K562 (cell line): Measurements from ENCODE around the gene PTPRC. TPM values are rescaled to one million over a fixed set of nuclear protein-coding genes. Genes with fewer than 3 reads are reported as not detected.

Source experiments
- ATAC-seq: fragments of 200-7000 bp; cut with Tn5 transposase; 3 replicates; pipeline ENCODE4 v1.9.1; 2020; ENCODE audit warnings: moderate library complexity
- BruUV-seq: library from RNA; stranded (reverse); fragments of 400-500 nt; replicated peaks from 2 replicates; lab custom pipeline; 2021; lab: Mats Ljungman, UMichigan
- CTCF ChIA-PET: fragments of 300-600 bp; formaldehyde crosslinking; extraction: SDS; loops from one replicate; lab custom pipeline; 2021; ENCODE audit warnings: low intra/inter-chr PET ratio; lab: Yijun Ruan, JAX
- POLR2A ChIA-PET: fragments of 300-600, 350-650 bp; sonication (Branson Sonifier 250); formaldehyde crosslinking; extraction: SDS; loops from one replicate; lab custom pipeline; 2021; ENCODE audit warnings: antibody characterized with exemption, inconsistent platforms; lab: Yijun Ruan, JAX
- DNase-seq, 4 experiments: peaks; one replicate each; pipeline versions ENCODE4 v3.0.0 to v3.0.0-alpha.2; 2011 to 2018; ENCODE audit warnings: low spot score in 3 of 4, mixed read lengths in 3 of 4; ENCODE audit errors: extremely low read depth in 1 of 4
- FAIRE-seq: peaks from 2 replicates; lab custom pipeline; 2011; peaks lifted over from hg19 to GRCh38; lab: Jason Lieb, UNC
- H2AFZ ChIP-seq: 2 replicates; pipeline ENCODE4 v1.6.0; 2011; ENCODE audit warnings: low read depth, low read length, control low read depth, inconsistent platforms
- H3K27ac ChIP-seq: fragments of 200-600 bp; 3 replicates; pipeline ENCODE4 v1.8.0; 2011; ENCODE audit warnings: low read depth, mild to moderate bottlenecking, control low read depth, inconsistent platforms, low read length, moderate library complexity, mixed read lengths; ENCODE audit errors: extremely low read depth
- H3K27me3 ChIP-seq, 2 experiments: fragments of 300-600 bp in 1 of 2; 2 replicates in 1 of 2; 3 replicates in 1 of 2; pipeline versions ENCODE4 v1.6.0 to v1.8.0; 2011; ENCODE audit warnings: inconsistent platforms in 2 of 2, low read length in 2 of 2, mild to moderate bottlenecking in 1 of 2, mixed read lengths in 1 of 2, moderate library complexity in 1 of 2; ENCODE audit not compliant: control insufficient read depth in 2 of 2, insufficient read depth in 2 of 2
- H3K36me3 ChIP-seq: fragments of 300-600 bp; 3 replicates; pipeline ENCODE4 v1.8.0; 2011; ENCODE audit warnings: mild to moderate bottlenecking, low read length, inconsistent platforms; ENCODE audit not compliant: control insufficient read depth, insufficient read depth
- H3K4me1 ChIP-seq, 2 experiments: fragments of 200-600 bp in 1 of 2; replicated peaks in 1 of 2; 2 replicates in 1 of 2; 3 replicates in 1 of 2; pipeline versions ENCODE4 v1.5.1 to v1.8.0; 2011; ENCODE audit warnings: inconsistent platforms in 2 of 2, low read length in 2 of 2, mild to moderate bottlenecking in 1 of 2, mixed read lengths in 1 of 2, moderate library complexity in 1 of 2; ENCODE audit not compliant: control insufficient read depth in 2 of 2, insufficient read depth in 2 of 2
- H3K4me2 ChIP-seq: 2 replicates; pipeline ENCODE4 v1.6.1; 2011; ENCODE audit warnings: low read length, control low read depth, inconsistent platforms, mixed read lengths; ENCODE audit not compliant: insufficient read depth
- H3K4me3 ChIP-seq: fragments of 200-600 bp; sonication (generic), shearing (Covaris generic); 2 replicates; pipeline ENCODE4 v1.5.1; 2016; ENCODE audit warnings: control low read depth, inconsistent platforms
- H3K79me2 ChIP-seq: fragments of 200-600 bp; 3 replicates; pipeline ENCODE4 v1.8.0; 2011; ENCODE audit warnings: low read length, inconsistent platforms; ENCODE audit not compliant: control insufficient read depth, insufficient read depth
- H3K9ac ChIP-seq, 2 experiments: 2 replicates each; pipeline versions ENCODE4 v1.6.0 to v1.6.1; 2011; ENCODE audit warnings: low read depth in 2 of 2, low read length in 2 of 2, control low read depth in 1 of 2, inconsistent platforms in 1 of 2, mild to moderate bottlenecking in 1 of 2, mixed read lengths in 1 of 2; ENCODE audit not compliant: insufficient read depth in 1 of 2
- H3K9me1 ChIP-seq: one replicate; pipeline ENCODE4 v1.6.0; 2011; ENCODE audit warnings: inconsistent platforms, mild to moderate bottlenecking, low read length, moderate library complexity; ENCODE audit not compliant: control insufficient read depth, insufficient read depth
- H3K9me3 ChIP-seq: replicated peaks from 2 replicates; pipeline ENCODE4 v1.5.1; 2011; ENCODE audit warnings: low read depth, low read length, inconsistent platforms; ENCODE audit not compliant: control insufficient read depth, insufficient read depth
- H4K20me1 ChIP-seq: replicated peaks from 2 replicates; pipeline ENCODE4 v1.6.1; 2011; ENCODE audit warnings: low read length, inconsistent platforms, mixed read lengths; ENCODE audit not compliant: control insufficient read depth, insufficient read depth
- CREB1 ChIP-seq, 2 experiments: sonication (generic) in 1 of 2; formaldehyde crosslinking in 1 of 2; IDR thresholded peaks; 2 replicates each; pipeline versions ENCODE4 v1.6.1 to v1.8.0; 2012 to 2022; ENCODE audit warnings: inconsistent platforms in 1 of 2, mild to moderate bottlenecking in 1 of 2, missing genetic modification reagents in 1 of 2, moderate library complexity in 1 of 2
- CREM ChIP-seq: IDR thresholded peaks from 2 replicates; pipeline ENCODE4 v1.6.1; 2014; ENCODE audit warnings: antibody characterized with exemption, low read depth
- ELF2 ChIP-seq: fragments of 250-450 bp; sonication (Bioruptor Pico); IDR thresholded peaks from 2 replicates; pipeline ENCODE4 v1.5.0; 2021; ENCODE audit warnings: mild to moderate bottlenecking
- HNRNPK ChIP-seq: fragments of 200-400 bp; formaldehyde crosslinking; IDR thresholded peaks from one replicate; pipeline ENCODE4 v1.6.1; 2018; ENCODE audit warnings: mild to moderate bottlenecking, low read depth, low read length; ENCODE audit not compliant: poor library complexity, severe bottlenecking
- ILF3 ChIP-seq: fragments of 450-650 bp; IDR thresholded peaks from 2 replicates; pipeline ENCODE4 v1.6.1; 2018; ENCODE audit warnings: antibody characterized with exemption, mild to moderate bottlenecking, moderate library complexity, borderline replicate concordance
- LEF1 ChIP-seq: fragments of 450-650 bp; IDR thresholded peaks from 2 replicates; pipeline ENCODE4 v1.6.1; 2016; ENCODE audit warnings: mild to moderate bottlenecking
- SMAD4 ChIP-seq: fragments of 250-450 bp; sonication (Bioruptor Pico); conservative IDR thresholded peaks from 2 replicates; pipeline ENCODE4 v1.8.0; 2021; ENCODE audit warnings: inconsistent platforms, mild to moderate bottlenecking, moderate library complexity
- ZNF696 ChIP-seq: fragments of 250-450 bp; sonication (Bioruptor Pico); conservative IDR thresholded peaks from 2 replicates; pipeline ENCODE4 v1.4.0; 2020; ENCODE audit warnings: mild to moderate bottlenecking, moderate library complexity
- ZNF830 ChIP-seq: fragments of 250-450 bp; sonication (Bioruptor Pico); IDR thresholded peaks from 2 replicates; pipeline ENCODE4 v1.5.0; 2021; ENCODE audit warnings: mild to moderate bottlenecking
- WGBS: fragments of 100-300 bp; shearing (Covaris generic); methylation state at CpG from one replicate; pipeline ENCODE4 v1.1.6; 2016; ENCODE audit warnings: low coverage, mixed read lengths; ENCODE audit not compliant: insufficient coverage; ENCODE audit errors: missing lambda C conversion rate; 5-methylcytosine and 5-hydroxymethylcytosine counted together
- in situ Hi-C: fragments of 300-500 bp; cut with MboI; formaldehyde crosslinking; loops from 4 replicates; pipeline ENCODE4 v1.15.0; 2018; ENCODE audit warnings: inconsistent platforms, mixed read lengths
- intact Hi-C: fragments of 100-400 bp; cut with micrococcal nuclease; formaldehyde crosslinking; loops from 2 replicates; pipeline ENCODE4 v1.14.2; 2022
- polyA plus RNA-seq, 8 experiments: library from polyadenylated mRNA; depleted of rRNA in 4 of 8; stranded (reverse) in 5 of 8; unstranded in 3 of 8; fragments of >200 nt; fragmentation: Nextera tagmentation in 2 of 8; fragmentation: Illumina TruSeq in 1 of 8; extraction: Ambion mirVana in 2 of 8; extraction: Trizol in 1 of 8; gene quantifications; 2 replicates each; pipeline versions ENCODE4 v1.2.1 to v1.2.3, GENCODE V29; 2011 to 2014; ENCODE audit warnings: inconsistent platforms in 1 of 8, missing spikeins in 1 of 8
- total RNA-seq, 7 experiments: library from RNA; depleted of rRNA in 6 of 7; stranded (reverse); fragments of >200 nt in 6 of 7; fragmentation: Illumina TruSeq in 2 of 7; extraction: Trizol in 2 of 7; gene quantifications; 2 replicates each; pipeline versions ENCODE4 v1.2.1 to v1.2.3, GENCODE V29; 2011 to 2021; ENCODE audit warnings: low replicate concordance in 1 of 7
- TF ChIP-seq, protein P1 (sequence below): sonication (generic); formaldehyde crosslinking; IDR thresholded peaks from 2 replicates; pipeline ENCODE4 v1.8.1; 2023; ENCODE audit warnings: mild to moderate bottlenecking, missing genetic modification reagents
- TF ChIP-seq, protein P2 (sequence below): fragments of 450-650 bp; IDR thresholded peaks from 2 replicates; pipeline ENCODE4 v1.6.1; 2016; ENCODE audit warnings: low read depth, mild to moderate bottlenecking, moderate library complexity

PTPRC gene
- total and polyA plus RNA-seq, 9 of the 15 experiments (the other 6 are each of a cell fraction or from before 2014, with no cell fraction given), result 7.1 to 107 (median 62.9) TPM

DNA sequence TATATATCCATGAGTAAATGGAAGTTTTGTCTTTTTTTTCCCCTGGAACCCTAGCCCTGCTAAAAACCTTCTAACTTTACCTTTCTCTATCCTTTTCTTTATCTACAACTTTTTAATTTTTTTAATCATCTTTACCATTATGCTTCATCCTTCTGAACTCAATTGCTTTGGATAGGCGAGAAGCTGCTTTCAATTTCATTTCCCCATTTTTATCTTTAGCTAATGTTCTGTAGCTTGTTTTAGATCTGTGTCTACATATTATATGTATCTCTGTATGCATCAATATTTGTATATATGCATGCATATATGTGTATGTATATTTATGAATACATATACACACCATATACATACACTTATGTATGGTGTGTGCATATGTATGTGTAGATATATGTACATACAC, 57.4 kb downstream of the PTPRC start:
- FAIRE-seq (no peak), DNase-seq (no peak), ATAC-seq (no peak)
- Histone ChIP-seq H3K9me3 (no peaks in the 10 kb centered on the region), H3K9me1 (no peaks in the 10 kb centered on the region), H3K9ac (no peak overlapping the region), H3K27ac (no peak overlapping the region), H4K20me1 (no peaks in the 10 kb centered on the region), H3K4me3 (no peak overlapping the region), H3K27me3 (no peaks in the 10 kb centered on the region), H2AFZ (no peak overlapping the region), H3K4me1 (no peaks in the 10 kb centered on the region), H3K36me3 (peaks cover 18% of the 10 kb centered on the region; the same call in 2 of the 3 replicates), H3K4me2 (no peak overlapping the region), H3K79me2 (no peaks in the 10 kb centered on the region)
- WGBS, result 53% methylated on average over 1 of the region's 1 CpG
- in situ Hi-C loops, result no loop called here
- ChIA-PET CTCF (no interaction called here), POLR2A (interaction anchor here (0.6 kb wide), 1 partner anchor 51 kb away, joined by 4 read pairs; no protein-coding TSS in a partner anchor)
- no peak for TF ChIP-seq LEF1
- no peak for TF ChIP-seq ILF3
- TF ChIP-seq ZNF696 (CRISPR knock-in tag), result no peak
- no peak for TF ChIP-seq CREB1 (IDR thresholded peaks at IDR 0.05)
- TF ChIP-seq CREB1 (CRISPR knock-in tag; IDR thresholded peaks at IDR 0.05), result no peak
- TF ChIP-seq, protein P1, sequence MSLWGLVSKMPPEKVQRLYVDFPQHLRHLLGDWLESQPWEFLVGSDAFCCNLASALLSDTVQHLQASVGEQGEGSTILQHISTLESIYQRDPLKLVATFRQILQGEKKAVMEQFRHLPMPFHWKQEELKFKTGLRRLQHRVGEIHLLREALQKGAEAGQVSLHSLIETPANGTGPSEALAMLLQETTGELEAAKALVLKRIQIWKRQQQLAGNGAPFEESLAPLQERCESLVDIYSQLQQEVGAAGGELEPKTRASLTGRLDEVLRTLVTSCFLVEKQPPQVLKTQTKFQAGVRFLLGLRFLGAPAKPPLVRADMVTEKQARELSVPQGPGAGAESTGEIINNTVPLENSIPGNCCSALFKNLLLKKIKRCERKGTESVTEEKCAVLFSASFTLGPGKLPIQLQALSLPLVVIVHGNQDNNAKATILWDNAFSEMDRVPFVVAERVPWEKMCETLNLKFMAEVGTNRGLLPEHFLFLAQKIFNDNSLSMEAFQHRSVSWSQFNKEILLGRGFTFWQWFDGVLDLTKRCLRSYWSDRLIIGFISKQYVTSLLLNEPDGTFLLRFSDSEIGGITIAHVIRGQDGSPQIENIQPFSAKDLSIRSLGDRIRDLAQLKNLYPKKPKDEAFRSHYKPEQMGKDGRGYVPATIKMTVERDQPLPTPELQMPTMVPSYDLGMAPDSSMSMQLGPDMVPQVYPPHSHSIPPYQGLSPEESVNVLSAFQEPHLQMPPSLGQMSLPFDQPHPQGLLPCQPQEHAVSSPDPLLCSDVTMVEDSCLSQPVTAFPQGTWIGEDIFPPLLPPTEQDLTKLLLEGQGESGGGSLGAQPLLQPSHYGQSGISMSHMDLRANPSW (CRISPR knock-in tag), result no peak
- TF ChIP-seq CREM, result no peak
- TF ChIP-seq ELF2 (CRISPR knock-in tag), result no peak
- TF ChIP-seq HNRNPK, result no peak
- no peak for TF ChIP-seq SMAD4 (CRISPR knock-in tag)
- TF ChIP-seq ZNF830 (CRISPR knock-in tag), result no peak
- TF ChIP-seq, protein P2, sequence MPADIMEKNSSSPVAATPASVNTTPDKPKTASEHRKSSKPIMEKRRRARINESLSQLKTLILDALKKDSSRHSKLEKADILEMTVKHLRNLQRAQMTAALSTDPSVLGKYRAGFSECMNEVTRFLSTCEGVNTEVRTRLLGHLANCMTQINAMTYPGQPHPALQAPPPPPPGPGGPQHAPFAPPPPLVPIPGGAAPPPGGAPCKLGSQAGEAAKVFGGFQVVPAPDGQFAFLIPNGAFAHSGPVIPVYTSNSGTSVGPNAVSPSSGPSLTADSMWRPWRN, result no peak
- no TSS peak for BruUV-seq
- intact Hi-C loops, result no loop called here
